GM12878 (cell line): ENCODE results near the gene CORO2B. TPM values are rescaled to one million over a fixed set of nuclear protein-coding genes. Genes with fewer than 3 reads are reported as not detected.

Source experiments
- ATAC-seq: fragments of 200-7000 bp; cut with Tn5 transposase; 3 replicates; pipeline ENCODE4 v1.9.1; 2020; ENCODE audit warnings: mild to moderate bottlenecking, moderate library complexity
- BruUV-seq: library from RNA; stranded (reverse); fragments of 400-500 nt; replicated peaks from 2 replicates; lab custom pipeline; 2021; lab: Mats Ljungman, UMichigan
- CTCF ChIA-PET: fragments of 300-600 bp; sonication (Branson Sonifier 250); formaldehyde crosslinking; extraction: SDS; loops from one replicate; lab custom pipeline; 2021; ENCODE audit warnings: inconsistent platforms; lab: Yijun Ruan, JAX
- POLR2A ChIA-PET: fragments of 350-600 bp; formaldehyde crosslinking; extraction: SDS; loops from one replicate; lab custom pipeline; 2021; ENCODE audit warnings: inconsistent platforms; lab: Charles Lee
- RAD21 ChIA-PET: fragments of 300-600 bp; sonication (Branson Sonifier 250); formaldehyde crosslinking; loops from one replicate; lab custom pipeline; 2023; ENCODE audit warnings: antibody characterized with exemption; ENCODE audit not compliant: unreplicated experiment; lab: Charles Lee
- SMC1A ChIA-PET: fragments of 300-600 bp; sonication (Branson Sonifier 250); formaldehyde crosslinking; loops from one replicate; lab custom pipeline; 2023; ENCODE audit not compliant: unreplicated experiment, uncharacterized antibody; lab: Charles Lee
- DNase-seq: peaks from one replicate; pipeline ENCODE4 v3.0.0-alpha.2; 2011; ENCODE audit warnings: low read depth, low spot score
- FAIRE-seq: peaks from 3 replicates; lab custom pipeline; 2011; peaks lifted over from hg19 to GRCh38; lab: Jason Lieb, UNC
- H2AFZ ChIP-seq: 2 replicates; pipeline ENCODE4 v1.6.0; 2011; ENCODE audit warnings: low read depth, low read length, control low read depth; ENCODE audit not compliant: control insufficient read depth
- H3K27ac ChIP-seq: 2 replicates; pipeline ENCODE4 v1.5.1; 2011; ENCODE audit warnings: control low read depth; ENCODE audit not compliant: control insufficient read depth, insufficient read depth
- H3K27me3 ChIP-seq, 2 experiments: replicated peaks in 1 of 2; 2 replicates each; pipeline versions ENCODE4 v1.6.0 to v1.6.1; 2011; ENCODE audit warnings: low read length in 1 of 2; ENCODE audit not compliant: control insufficient read depth in 2 of 2, insufficient read depth in 2 of 2
- H3K36me3 ChIP-seq, 2 experiments: 2 replicates each; pipeline ENCODE4 v1.5.1; 2011; ENCODE audit warnings: low read length in 1 of 2; ENCODE audit not compliant: control insufficient read depth in 2 of 2, insufficient read depth in 2 of 2
- H3K4me1 ChIP-seq: 2 replicates; pipeline ENCODE4 v1.6.1; 2011; ENCODE audit warnings: mild to moderate bottlenecking, low read length, moderate library complexity, mixed read lengths; ENCODE audit not compliant: control insufficient read depth, insufficient read depth
- H3K4me2 ChIP-seq: 2 replicates; pipeline ENCODE4 v1.6.0; 2011; ENCODE audit warnings: control low read depth; ENCODE audit not compliant: control insufficient read depth, insufficient read depth
- H3K4me3 ChIP-seq: fragments of 200-600 bp; sonication (generic); 2 replicates; pipeline ENCODE4 v1.5.1; 2016
- H3K79me2 ChIP-seq: 2 replicates; pipeline ENCODE4 v1.6.0; 2011; ENCODE audit warnings: low read length; ENCODE audit not compliant: control insufficient read depth, insufficient read depth
- H3K9ac ChIP-seq: 2 replicates; pipeline ENCODE4 v1.8.0; 2011; ENCODE audit warnings: low read length, control low read depth, mixed read lengths; ENCODE audit not compliant: control insufficient read depth, insufficient read depth
- H3K9me3 ChIP-seq: replicated peaks from 3 replicates; pipeline ENCODE4 v1.5.1; 2011; ENCODE audit warnings: mild to moderate bottlenecking, low read length; ENCODE audit not compliant: control insufficient read depth, insufficient read depth
- H4K20me1 ChIP-seq: 2 replicates; pipeline ENCODE4 v1.6.0; 2011; ENCODE audit not compliant: control insufficient read depth, insufficient read depth
- CHD1 ChIP-seq: IDR thresholded peaks from 2 replicates; pipeline ENCODE4 v1.6.1; 2012; ENCODE audit warnings: low read depth, low read length, improper control_type of control experiment
- FOXK2 ChIP-seq: fragments of 450-650 bp; IDR thresholded peaks from 2 replicates; pipeline ENCODE4 v1.6.1; 2017; ENCODE audit warnings: mild to moderate bottlenecking, moderate library complexity
- KAT2A ChIP-seq: conservative IDR thresholded peaks from 2 replicates; pipeline ENCODE4 v1.6.1; 2011; ENCODE audit warnings: low read depth, low read length; ENCODE audit not compliant: control insufficient read depth
- KLF5 ChIP-seq: fragments of 450-650 bp; IDR thresholded peaks from 2 replicates; pipeline ENCODE4 v1.6.1; 2014; ENCODE audit warnings: mild to moderate bottlenecking; ENCODE audit not compliant: partially characterized antibody
- MEF2B ChIP-seq: fragments of 450-650 bp; IDR thresholded peaks from 2 replicates; pipeline ENCODE4 v1.6.1; 2018; ENCODE audit warnings: mild to moderate bottlenecking, moderate library complexity; ENCODE audit not compliant: partially characterized antibody, poor library complexity, severe bottlenecking
- NR2C1 ChIP-seq: fragments of 450-650 bp; IDR thresholded peaks from 2 replicates; pipeline ENCODE4 v1.6.1; 2017; ENCODE audit warnings: antibody characterized with exemption, mild to moderate bottlenecking, moderate library complexity
- NRF1 ChIP-seq: conservative IDR thresholded peaks from 2 replicates; pipeline ENCODE4 v1.6.1; 2011; ENCODE audit warnings: mild to moderate bottlenecking, low read depth, low read length, improper control_type of control experiment
- POU2F2 ChIP-seq: IDR thresholded peaks from 3 replicates; pipeline ENCODE4 v1.6.1; 2011; ENCODE audit warnings: low read depth, mild to moderate bottlenecking, low read length, borderline replicate concordance
- SRF ChIP-seq, 2 experiments: IDR thresholded peaks; 2 replicates each; pipeline ENCODE4 v1.6.1; 2011; ENCODE audit warnings: low read depth in 2 of 2, low read length in 2 of 2, mild to moderate bottlenecking in 1 of 2, moderate library complexity in 1 of 2
- WGBS: methylation state at CpG from one replicate; pipeline ENCODE4 v1.1.6; 2016; ENCODE audit warnings: low lambda C conversion rate; ENCODE audit not compliant: insufficient replicate concordance, insufficient coverage; ENCODE audit errors: missing lambda C conversion rate; 5-methylcytosine and 5-hydroxymethylcytosine counted together
- in situ Hi-C: fragments of 300-500 bp; cut with MboI; formaldehyde crosslinking; loops from 9 replicates; pipeline ENCODE4 v1.14.3; 2018; ENCODE audit warnings: mixed read lengths
- intact Hi-C: fragments of 100-400 bp; cut with micrococcal nuclease; formaldehyde crosslinking; loops from one replicate; pipeline ENCODE4 v1.14.2; 2022; ENCODE audit not compliant: unreplicated experiment
- polyA plus RNA-seq, 11 experiments: library from polyadenylated mRNA; depleted of rRNA in 4 of 11; unstranded in 6 of 11; stranded (reverse) in 5 of 11; fragments of >200 nt; fragmentation: Nextera tagmentation in 4 of 11; fragmentation: Illumina TruSeq in 1 of 11; extraction: Ambion mirVana in 4 of 11; extraction: Trizol in 1 of 11; gene quantifications; 1 replicate in 1 of 11; 2 replicates in 10 of 11; pipeline versions ENCODE4 v1.2.1 to v1.2.3, GENCODE V29; 2011 to 2016; ENCODE audit warnings: inconsistent platforms in 2 of 11, missing spikeins in 2 of 11, low read depth in 1 of 11
- total RNA-seq, 4 experiments: library from RNA; depleted of rRNA in 3 of 4; stranded (reverse); fragments of >200 nt in 3 of 4; fragmentation: Illumina TruSeq in 1 of 4; extraction: Trizol in 1 of 4; gene quantifications; 2 replicates each; pipeline versions ENCODE4 v1.2.1 to v1.2.3, GENCODE V29; 2013 to 2021
- TF ChIP-seq, protein P1 (sequence below): fragments of 450-650 bp; IDR thresholded peaks from 2 replicates; pipeline ENCODE4 v1.6.1; 2017; ENCODE audit warnings: low read depth, mild to moderate bottlenecking, moderate library complexity
- TF ChIP-seq, protein P2 (sequence below): IDR thresholded peaks from 2 replicates; pipeline ENCODE4 v1.6.1; 2012; ENCODE audit warnings: low read length, inconsistent platforms
- TF ChIP-seq, protein P3 (sequence below): IDR thresholded peaks from 2 replicates; pipeline ENCODE4 v1.6.1; 2012; ENCODE audit warnings: low read depth, low read length, improper control_type of control experiment
- TF ChIP-seq, protein P4 (sequence below), 3 experiments: IDR thresholded peaks in 2 of 3; conservative IDR thresholded peaks in 1 of 3; 2 replicates each; pipeline ENCODE4 v1.5.1; 2011; ENCODE audit warnings: low read depth in 3 of 3, low read length in 3 of 3, mild to moderate bottlenecking in 3 of 3, control low read depth in 2 of 3, moderate library complexity in 2 of 3, inconsistent platforms in 1 of 3, mixed read lengths in 1 of 3; ENCODE audit not compliant: control insufficient read depth in 2 of 3, insufficient read depth in 1 of 3; ENCODE audit errors: extremely low read depth in 1 of 3
- TF ChIP-seq, protein P5 (sequence below): IDR thresholded peaks from 2 replicates; pipeline ENCODE4 v1.6.1; 2012; ENCODE audit warnings: low read depth, low read length, improper control_type of control experiment

Gene CORO2B
- total and polyA plus RNA-seq, 10 of the 15 experiments (the other 5 are each of a cell fraction or from before 2014, with no cell fraction given), result 0.05 to 0.73 (median 0.13) TPM; not detected in 4

DNA sequence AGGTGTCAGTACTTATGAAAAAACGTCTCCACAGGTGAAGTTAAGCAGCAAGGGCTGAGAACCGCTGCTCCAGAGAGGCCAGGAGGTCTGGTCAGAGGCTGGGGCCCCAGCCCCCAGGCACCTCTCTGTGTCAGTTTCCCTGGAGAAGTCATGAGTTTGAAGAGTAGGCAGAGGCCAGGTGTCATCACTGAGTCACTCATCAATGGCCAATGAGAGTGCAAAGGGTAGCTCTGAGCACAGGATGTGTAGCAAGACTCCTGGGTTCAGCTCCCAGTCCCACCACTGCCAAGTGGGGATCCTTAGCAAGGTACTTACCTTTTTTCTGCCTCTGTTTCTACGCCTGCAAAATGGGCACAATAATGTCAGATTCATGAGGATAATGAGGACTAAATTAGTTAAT, 47.9 kb downstream of the CORO2B start (continued):
- TF ChIP-seq, protein P1, sequence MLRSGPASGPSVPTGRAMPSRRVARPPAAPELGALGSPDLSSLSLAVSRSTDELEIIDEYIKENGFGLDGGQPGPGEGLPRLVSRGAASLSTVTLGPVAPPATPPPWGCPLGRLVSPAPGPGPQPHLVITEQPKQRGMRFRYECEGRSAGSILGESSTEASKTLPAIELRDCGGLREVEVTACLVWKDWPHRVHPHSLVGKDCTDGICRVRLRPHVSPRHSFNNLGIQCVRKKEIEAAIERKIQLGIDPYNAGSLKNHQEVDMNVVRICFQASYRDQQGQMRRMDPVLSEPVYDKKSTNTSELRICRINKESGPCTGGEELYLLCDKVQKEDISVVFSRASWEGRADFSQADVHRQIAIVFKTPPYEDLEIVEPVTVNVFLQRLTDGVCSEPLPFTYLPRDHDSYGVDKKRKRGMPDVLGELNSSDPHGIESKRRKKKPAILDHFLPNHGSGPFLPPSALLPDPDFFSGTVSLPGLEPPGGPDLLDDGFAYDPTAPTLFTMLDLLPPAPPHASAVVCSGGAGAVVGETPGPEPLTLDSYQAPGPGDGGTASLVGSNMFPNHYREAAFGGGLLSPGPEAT, result no peak
- TF ChIP-seq, protein P2, sequence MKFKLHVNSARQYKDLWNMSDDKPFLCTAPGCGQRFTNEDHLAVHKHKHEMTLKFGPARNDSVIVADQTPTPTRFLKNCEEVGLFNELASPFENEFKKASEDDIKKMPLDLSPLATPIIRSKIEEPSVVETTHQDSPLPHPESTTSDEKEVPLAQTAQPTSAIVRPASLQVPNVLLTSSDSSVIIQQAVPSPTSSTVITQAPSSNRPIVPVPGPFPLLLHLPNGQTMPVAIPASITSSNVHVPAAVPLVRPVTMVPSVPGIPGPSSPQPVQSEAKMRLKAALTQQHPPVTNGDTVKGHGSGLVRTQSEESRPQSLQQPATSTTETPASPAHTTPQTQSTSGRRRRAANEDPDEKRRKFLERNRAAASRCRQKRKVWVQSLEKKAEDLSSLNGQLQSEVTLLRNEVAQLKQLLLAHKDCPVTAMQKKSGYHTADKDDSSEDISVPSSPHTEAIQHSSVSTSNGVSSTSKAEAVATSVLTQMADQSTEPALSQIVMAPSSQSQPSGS, result no peak
- TF ChIP-seq FOXK2 (no peak), KAT2A (no peak)
- TF ChIP-seq, protein P3, sequence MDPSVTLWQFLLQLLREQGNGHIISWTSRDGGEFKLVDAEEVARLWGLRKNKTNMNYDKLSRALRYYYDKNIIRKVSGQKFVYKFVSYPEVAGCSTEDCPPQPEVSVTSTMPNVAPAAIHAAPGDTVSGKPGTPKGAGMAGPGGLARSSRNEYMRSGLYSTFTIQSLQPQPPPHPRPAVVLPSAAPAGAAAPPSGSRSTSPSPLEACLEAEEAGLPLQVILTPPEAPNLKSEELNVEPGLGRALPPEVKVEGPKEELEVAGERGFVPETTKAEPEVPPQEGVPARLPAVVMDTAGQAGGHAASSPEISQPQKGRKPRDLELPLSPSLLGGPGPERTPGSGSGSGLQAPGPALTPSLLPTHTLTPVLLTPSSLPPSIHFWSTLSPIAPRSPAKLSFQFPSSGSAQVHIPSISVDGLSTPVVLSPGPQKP, result no peak

DNA sequence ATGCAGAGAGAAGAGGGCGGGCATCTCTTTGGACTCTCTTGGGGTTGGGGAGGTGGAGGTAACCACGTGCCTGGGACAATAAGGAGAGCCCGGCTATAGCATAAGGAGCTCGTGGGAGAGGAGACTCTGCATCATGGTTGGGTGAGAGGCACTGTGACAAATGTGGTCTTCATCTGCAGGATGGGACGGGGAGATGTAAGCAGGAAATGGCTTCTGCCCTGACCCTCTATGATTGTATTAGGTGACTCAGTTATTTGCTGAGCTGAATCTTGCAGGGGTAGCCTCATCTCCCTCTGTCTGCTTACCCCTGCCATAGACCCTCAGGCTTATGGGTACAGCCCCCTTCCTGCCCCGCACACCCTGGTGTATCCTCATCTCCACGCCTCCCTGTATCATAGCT, 48.7 kb downstream of the CORO2B start:
- POLR2A ChIA-PET, result no interaction called here
- Histone ChIP-seq H3K9me3 (no peaks in the 10 kb centered on the region), H3K4me1 (no peaks in the 10 kb centered on the region), H3K4me2 (no peak overlapping the region), H3K27me3 (peaks cover 6 to 10% of the 10 kb centered on the region in 2 experiments), H3K36me3 (no peaks in the 10 kb centered on the region), H3K27ac (no peak overlapping the region), H4K20me1 (no peaks in the 10 kb centered on the region), H3K79me2 (no peaks in the 10 kb centered on the region), H3K9ac (no peak overlapping the region), H2AFZ (no peak overlapping the region), H3K4me3 (no peak overlapping the region)
- in situ Hi-C loops, result no loop called here
- intact Hi-C loops, result no loop called here
- RAD21 ChIA-PET, result no interaction called here
- WGBS, result 23% methylated on average over 7 of the region's 7 CpGs
- SMC1A ChIA-PET, result no interaction called here
- BruUV-seq, result no TSS peak
- CTCF ChIA-PET, result no interaction called here
- DNase-seq, result no peak
- FAIRE-seq, result no peak
- no peak for ATAC-seq
- TF ChIP-seq CHD1 (no peak), NR2C1 (no peak), NRF1 (no peak), POU2F2 (no peak), SRF (IDR thresholded peaks at IDR 0.05; ENCODE audit: low read depth in 2 of 2, low read length in 2 of 2) (no peak), MEF2B (no peak), KLF5 (no peak)
- TF ChIP-seq, protein P4, sequence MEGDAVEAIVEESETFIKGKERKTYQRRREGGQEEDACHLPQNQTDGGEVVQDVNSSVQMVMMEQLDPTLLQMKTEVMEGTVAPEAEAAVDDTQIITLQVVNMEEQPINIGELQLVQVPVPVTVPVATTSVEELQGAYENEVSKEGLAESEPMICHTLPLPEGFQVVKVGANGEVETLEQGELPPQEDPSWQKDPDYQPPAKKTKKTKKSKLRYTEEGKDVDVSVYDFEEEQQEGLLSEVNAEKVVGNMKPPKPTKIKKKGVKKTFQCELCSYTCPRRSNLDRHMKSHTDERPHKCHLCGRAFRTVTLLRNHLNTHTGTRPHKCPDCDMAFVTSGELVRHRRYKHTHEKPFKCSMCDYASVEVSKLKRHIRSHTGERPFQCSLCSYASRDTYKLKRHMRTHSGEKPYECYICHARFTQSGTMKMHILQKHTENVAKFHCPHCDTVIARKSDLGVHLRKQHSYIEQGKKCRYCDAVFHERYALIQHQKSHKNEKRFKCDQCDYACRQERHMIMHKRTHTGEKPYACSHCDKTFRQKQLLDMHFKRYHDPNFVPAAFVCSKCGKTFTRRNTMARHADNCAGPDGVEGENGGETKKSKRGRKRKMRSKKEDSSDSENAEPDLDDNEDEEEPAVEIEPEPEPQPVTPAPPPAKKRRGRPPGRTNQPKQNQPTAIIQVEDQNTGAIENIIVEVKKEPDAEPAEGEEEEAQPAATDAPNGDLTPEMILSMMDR (IDR thresholded peaks at IDR 0.05 in 2 of 3, conservative IDR thresholded peaks at IDR 0.05 in 1 of 3; ENCODE audit: control insufficient read depth in 2 of 3, extremely low read depth in 1 of 3, insufficient read depth in 1 of 3, low read depth in 3 of 3, low read length in 3 of 3), result no peak
- TF ChIP-seq, protein P5, sequence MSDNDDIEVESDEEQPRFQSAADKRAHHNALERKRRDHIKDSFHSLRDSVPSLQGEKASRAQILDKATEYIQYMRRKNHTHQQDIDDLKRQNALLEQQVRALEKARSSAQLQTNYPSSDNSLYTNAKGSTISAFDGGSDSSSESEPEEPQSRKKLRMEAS, result no peak
